H9 (cell line): ENCODE measurements around the gene NAA20. TPM values are rescaled to one million over a fixed set of nuclear protein-coding genes. Genes with fewer than 3 reads are reported as not detected.

ENCODE experiments used
- DNase-seq: peaks from one replicate; pipeline ENCODE4 v3.0.0-alpha.2; 2017
- H2AFZ ChIP-seq: one replicate; pipeline ENCODE4 v1.6.1; 2013; ENCODE audit warnings: mild to moderate bottlenecking, low read length, control low read depth, moderate library complexity
- H2AK5ac ChIP-seq: 2 replicates; pipeline ENCODE4 v1.6.1; 2013; ENCODE audit warnings: low read length, control low read depth, mixed read lengths; ENCODE audit not compliant: insufficient read length
- H2BK120ac ChIP-seq: one replicate; pipeline ENCODE4 v1.6.1; 2013; ENCODE audit warnings: low read depth, mild to moderate bottlenecking, low read length, control low read depth, inconsistent platforms; ENCODE audit not compliant: poor library complexity, severe bottlenecking
- H2BK12ac ChIP-seq: 2 replicates; pipeline ENCODE4 v1.6.1; 2013; ENCODE audit warnings: low read length, control low read depth, mixed read lengths, low read depth; ENCODE audit not compliant: insufficient read length
- H2BK15ac ChIP-seq: 2 replicates; pipeline ENCODE4 v1.6.1; 2013; ENCODE audit warnings: low read depth, low read length, control low read depth
- H2BK20ac ChIP-seq: one replicate; pipeline ENCODE4 v1.6.1; 2013; ENCODE audit warnings: low read depth, mild to moderate bottlenecking, low read length, control low read depth, inconsistent platforms; ENCODE audit not compliant: poor library complexity, severe bottlenecking
- H2BK5ac ChIP-seq: 2 replicates; pipeline ENCODE4 v1.6.1; 2013; ENCODE audit warnings: low read length, control low read depth, mixed read lengths; ENCODE audit not compliant: insufficient read length
- H3K14ac ChIP-seq: 2 replicates; pipeline ENCODE4 v1.6.1; 2013; ENCODE audit warnings: low read length, control low read depth; ENCODE audit not compliant: insufficient read depth
- H3K18ac ChIP-seq: 2 replicates; pipeline ENCODE4 v1.6.1; 2013; ENCODE audit warnings: low read depth, mild to moderate bottlenecking, mixed read lengths, low read length, control low read depth; ENCODE audit not compliant: insufficient read length
- H3K23ac ChIP-seq: 2 replicates; pipeline ENCODE4 v1.6.1; 2013; ENCODE audit warnings: low read length, control low read depth, mixed read lengths, low read depth; ENCODE audit not compliant: insufficient read length
- H3K23me2 ChIP-seq: 2 replicates; pipeline ENCODE4 v1.6.1; 2013; ENCODE audit warnings: low read depth, mild to moderate bottlenecking, mixed read lengths, low read length, control low read depth; ENCODE audit not compliant: insufficient read length, poor library complexity, severe bottlenecking
- H3K27ac ChIP-seq: 2 replicates; pipeline ENCODE4 v1.5.1; 2013; ENCODE audit warnings: low read length, control low read depth, mixed read lengths, low read depth; ENCODE audit not compliant: insufficient read length
- H3K27me3 ChIP-seq: 2 replicates; pipeline ENCODE4 v1.6.1; 2013; ENCODE audit warnings: low read length, control low read depth, inconsistent platforms; ENCODE audit not compliant: insufficient read depth
- H3K4ac ChIP-seq: 2 replicates; pipeline ENCODE4 v1.6.1; 2013; ENCODE audit warnings: low read depth, mild to moderate bottlenecking, control low read depth, inconsistent platforms, low read length, moderate library complexity
- H3K4me1 ChIP-seq: 2 replicates; pipeline ENCODE4 v1.6.1; 2013; ENCODE audit warnings: low read length, control low read depth, inconsistent platforms; ENCODE audit not compliant: insufficient read depth
- H3K4me2 ChIP-seq: 2 replicates; pipeline ENCODE4 v1.6.1; 2013; ENCODE audit warnings: low read length, control low read depth, mixed read lengths; ENCODE audit not compliant: insufficient read length, insufficient read depth
- H3K56ac ChIP-seq: 2 replicates; pipeline ENCODE4 v1.6.1; 2013; ENCODE audit warnings: low read depth, mild to moderate bottlenecking, mixed read lengths, low read length, control low read depth; ENCODE audit not compliant: insufficient read length
- H3K79me1 ChIP-seq: 2 replicates; pipeline ENCODE4 v1.6.1; 2013; ENCODE audit warnings: low read depth, mild to moderate bottlenecking, moderate library complexity, low read length, control low read depth, inconsistent platforms; ENCODE audit not compliant: insufficient read depth, poor library complexity, severe bottlenecking
- H3K79me2 ChIP-seq: 2 replicates; pipeline ENCODE4 v1.6.1; 2013; ENCODE audit warnings: low read length, control low read depth, inconsistent platforms; ENCODE audit not compliant: insufficient read depth
- H3K9ac ChIP-seq: 2 replicates; pipeline ENCODE4 v1.6.1; 2013; ENCODE audit warnings: low read length, control low read depth, mixed read lengths; ENCODE audit not compliant: insufficient read length; ENCODE audit errors: extremely low read depth
- H3K9me3 ChIP-seq: one replicate; pipeline ENCODE4 v1.6.1; 2013; ENCODE audit warnings: low read depth, low read length, inconsistent platforms; ENCODE audit not compliant: control insufficient read depth
- H3T11ph ChIP-seq: one replicate; pipeline ENCODE4 v1.6.1; 2013; ENCODE audit warnings: mild to moderate bottlenecking, low read length, control low read depth, inconsistent platforms
- H4K20me1 ChIP-seq: one replicate; pipeline ENCODE4 v1.6.1; 2013; ENCODE audit not compliant: control insufficient read depth, insufficient read length, insufficient read depth
- H4K5ac ChIP-seq: 2 replicates; pipeline ENCODE4 v1.6.1; 2013; ENCODE audit warnings: low read depth, mild to moderate bottlenecking, mixed read lengths, low read length, control low read depth; ENCODE audit not compliant: insufficient read length
- H4K8ac ChIP-seq: replicated peaks from 2 replicates; pipeline ENCODE4 v1.6.1; 2013; ENCODE audit warnings: low read length, control low read depth, mixed read lengths, low read depth; ENCODE audit not compliant: insufficient read length
- H4K91ac ChIP-seq: 2 replicates; pipeline ENCODE4 v1.6.1; 2013; ENCODE audit warnings: low read depth, mild to moderate bottlenecking, moderate library complexity, mixed read lengths, low read length, control low read depth; ENCODE audit not compliant: insufficient read length
- H3K27ac Mint-ChIP-seq, 3 experiments: 2 replicates in 2 of 3; 3 replicates in 1 of 3; pipeline ENCODE4 v1.8.0; 2020 to 2021; ENCODE audit warnings: mixed read lengths in 3 of 3, mild to moderate bottlenecking in 1 of 3, moderate library complexity in 1 of 3
- H3K27me3 Mint-ChIP-seq: 2 replicates; pipeline ENCODE4 v1.8.0; 2021; ENCODE audit warnings: low read depth, mild to moderate bottlenecking, moderate library complexity, mixed read lengths
- H3K36me3 Mint-ChIP-seq, 3 experiments: 2 replicates in 2 of 3; 3 replicates in 1 of 3; pipeline ENCODE4 v1.8.0; 2020 to 2021; ENCODE audit warnings: low read depth in 3 of 3, mixed read lengths in 3 of 3; ENCODE audit not compliant: insufficient read depth in 1 of 3
- H3K4me1 Mint-ChIP-seq, 2 experiments: 2 replicates each; pipeline ENCODE4 v1.8.0; 2020; ENCODE audit warnings: mixed read lengths in 2 of 2
- H3K4me3 Mint-ChIP-seq, 2 experiments: 2 replicates in 1 of 2; 3 replicates in 1 of 2; pipeline ENCODE4 v1.8.0; 2020 to 2021; ENCODE audit warnings: mild to moderate bottlenecking in 2 of 2, mixed read lengths in 2 of 2, moderate library complexity in 1 of 2
- H3K9me3 Mint-ChIP-seq, 2 experiments: 2 replicates in 1 of 2; 3 replicates in 1 of 2; pipeline ENCODE4 v1.8.0; 2020; ENCODE audit warnings: mild to moderate bottlenecking in 2 of 2, mixed read lengths in 2 of 2, moderate library complexity in 1 of 2
- WGBS: extraction: QIAGEN DNeasy Blood & Tissue Kit; methylation state at CpG from one replicate; pipeline ENCODE4 v1.1.7; 2013; ENCODE audit warnings: missing lambda C conversion rate, low lambda C conversion rate, mixed read lengths; ENCODE audit not compliant: insufficient read length; ENCODE audit errors: extremely low coverage; 5-methylcytosine and 5-hydroxymethylcytosine counted together
- total RNA-seq: library from RNA; stranded (reverse); gene quantifications from 2 replicates; pipeline ENCODE4 v1.2.1, GENCODE V29; 2021
- TF ChIP-seq, protein P1 (sequence below): fragments of 200-600 bp; sonication (generic); conservative IDR thresholded peaks from 3 replicates; pipeline ENCODE4 v1.8.0; 2021; ENCODE audit warnings: antibody characterized with exemption, mild to moderate bottlenecking

Gene NAA20
- total RNA-seq, 1 experiment from 2014 or later: 48.1 TPM

DNA sequence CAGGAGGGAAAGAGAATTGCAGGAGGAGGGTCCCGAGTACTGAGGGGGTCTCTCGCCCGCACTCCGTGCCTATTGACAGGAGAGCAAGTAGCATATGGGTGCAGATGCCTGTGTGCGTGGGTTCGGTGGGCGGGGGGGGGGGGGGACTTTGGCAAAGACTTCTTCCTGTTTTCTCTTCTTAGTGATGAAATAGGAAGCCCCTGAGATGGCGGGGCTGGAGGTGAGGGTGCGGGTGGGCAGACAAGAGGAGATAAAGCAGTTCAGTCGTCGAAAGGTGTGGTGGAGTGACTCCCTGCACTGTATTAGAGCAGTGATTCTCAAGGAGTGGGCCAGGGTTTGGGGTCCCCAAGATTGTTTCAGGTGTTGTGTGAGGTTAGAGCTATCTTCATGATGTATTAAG lies 3.7 kb downstream of the NAA20 start:
- Histone ChIP-seq H3K14ac (no peak overlapping the region), H3K9me3 (no peaks in the 10 kb centered on the region), H3K9ac (no peak overlapping the region), H3K4ac (no peak overlapping the region), H3K79me1 (peaks cover 6% of the 10 kb centered on the region), H4K20me1 (no peaks in the 10 kb centered on the region), H3K4me1 (peaks cover 2% of the 10 kb centered on the region; the same call in 1 of the 2 replicates), H4K91ac (no peak overlapping the region), H2BK15ac (no peak overlapping the region), H3K27ac (no peak overlapping the region), H2BK12ac (no peak overlapping the region), H3K18ac (no peak overlapping the region), H4K5ac (no peak overlapping the region), H4K8ac (no peak overlapping the region), H2AK5ac (no peak overlapping the region), H3K79me2 (peaks cover 11% of the 10 kb centered on the region; the same call in 1 of the 2 replicates), H2AFZ (no peak overlapping the region), H2BK120ac (no peak overlapping the region), H3K23me2 (no peaks in the 10 kb centered on the region), H3K23ac (no peak overlapping the region), H2BK20ac (no peak overlapping the region), H3K27me3 (no peaks in the 10 kb centered on the region), H2BK5ac (no peak overlapping the region), H3K4me2 (no peak overlapping the region), H3K56ac (no peak overlapping the region), H3T11ph (no peak overlapping the region)
- WGBS: no CpG with 5 or more reads among the region's 11 CpGs
- H3K36me3 Mint-ChIP-seq: peaks cover 0 to 12% (median 9%) of the 10 kb centered on the region in 3 experiments; a peak in 5 of 7 replicates
- TF ChIP-seq, protein P1, sequence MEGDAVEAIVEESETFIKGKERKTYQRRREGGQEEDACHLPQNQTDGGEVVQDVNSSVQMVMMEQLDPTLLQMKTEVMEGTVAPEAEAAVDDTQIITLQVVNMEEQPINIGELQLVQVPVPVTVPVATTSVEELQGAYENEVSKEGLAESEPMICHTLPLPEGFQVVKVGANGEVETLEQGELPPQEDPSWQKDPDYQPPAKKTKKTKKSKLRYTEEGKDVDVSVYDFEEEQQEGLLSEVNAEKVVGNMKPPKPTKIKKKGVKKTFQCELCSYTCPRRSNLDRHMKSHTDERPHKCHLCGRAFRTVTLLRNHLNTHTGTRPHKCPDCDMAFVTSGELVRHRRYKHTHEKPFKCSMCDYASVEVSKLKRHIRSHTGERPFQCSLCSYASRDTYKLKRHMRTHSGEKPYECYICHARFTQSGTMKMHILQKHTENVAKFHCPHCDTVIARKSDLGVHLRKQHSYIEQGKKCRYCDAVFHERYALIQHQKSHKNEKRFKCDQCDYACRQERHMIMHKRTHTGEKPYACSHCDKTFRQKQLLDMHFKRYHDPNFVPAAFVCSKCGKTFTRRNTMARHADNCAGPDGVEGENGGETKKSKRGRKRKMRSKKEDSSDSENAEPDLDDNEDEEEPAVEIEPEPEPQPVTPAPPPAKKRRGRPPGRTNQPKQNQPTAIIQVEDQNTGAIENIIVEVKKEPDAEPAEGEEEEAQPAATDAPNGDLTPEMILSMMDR: no peak
- DNase-seq: no peak
- no peaks in the 10 kb centered on the region; the same call in 1 of the 2 replicates for H3K27me3 Mint-ChIP-seq
- peaks cover 15 to 27% of the 10 kb centered on the region in 2 experiments for H3K4me1 Mint-ChIP-seq
- no peak overlapping the region for H3K4me3 Mint-ChIP-seq
- H3K9me3 Mint-ChIP-seq: no peaks in the 10 kb centered on the region
- H3K27ac Mint-ChIP-seq: peak overlapping the region in 2 of 3 experiments; percentile 42 to 87; a peak in 3 of 7 replicates
